ENCODE results near the gene CCDC88B. TPM values are rescaled to one million over a fixed set of nuclear protein-coding genes. Genes with fewer than 3 reads are reported as not detected.

Gene CCDC88B
- total RNA-seq, 1 experiment from 2014 or later, result 11.2 TPM

DNA sequence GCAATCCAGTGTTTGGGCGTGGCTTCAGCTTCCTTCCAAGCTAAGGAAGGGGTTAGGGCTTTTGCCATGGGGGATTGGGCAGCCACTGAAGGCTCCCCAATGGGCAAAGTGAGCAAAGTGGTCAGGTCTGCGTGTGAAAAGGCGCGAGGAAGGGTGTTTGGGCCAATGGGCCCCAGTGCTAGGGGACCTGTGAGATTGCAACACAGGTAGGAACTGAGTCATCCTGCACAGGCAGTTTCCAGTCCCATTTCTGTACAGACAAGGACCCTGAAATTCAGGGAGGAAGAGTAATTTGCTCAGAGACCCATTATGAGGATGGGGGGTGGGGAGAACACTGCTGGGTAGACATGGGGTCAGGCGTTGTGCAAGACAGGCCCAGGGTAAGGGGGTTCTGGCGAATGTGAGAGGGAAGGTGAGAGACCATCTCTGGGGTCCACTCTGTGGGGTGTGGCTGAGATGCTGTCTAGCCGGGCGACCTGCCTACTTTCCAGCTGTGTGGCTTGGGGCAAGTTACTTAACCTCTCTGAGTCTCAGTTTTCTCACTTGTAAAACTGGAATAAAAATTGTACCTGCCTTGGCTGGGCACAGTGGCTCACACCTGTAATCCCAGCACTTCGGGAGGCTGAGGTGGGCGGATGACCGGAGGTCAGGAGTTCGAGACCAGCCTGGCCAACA, 7.3 kb downstream of the CCDC88B start:
- Histone ChIP-seq H4K91ac (ENCODE audit: insufficient read length, low read depth, low read length) (no peak overlapping the region), H4K20me1 (ENCODE audit: control insufficient read depth, insufficient read depth, insufficient read length) (peaks cover 3% of the 10 kb centered on the region), H3K9ac (ENCODE audit: extremely low read depth, insufficient read length, low read length) (no peak overlapping the region), H3K79me1 (ENCODE audit: insufficient read depth, low read depth, low read length, poor library complexity, severe bottlenecking) (no peaks in the 10 kb centered on the region), H2AK5ac (ENCODE audit: insufficient read length, low read length) (no peak overlapping the region), H3K27ac (ENCODE audit: insufficient read length, low read depth, low read length) (no peak overlapping the region), H2BK15ac (ENCODE audit: low read depth, low read length) (no peak overlapping the region), H2BK12ac (ENCODE audit: insufficient read length, low read depth, low read length) (no peak overlapping the region), H3T11ph (ENCODE audit: low read length) (no peak overlapping the region), H3K56ac (ENCODE audit: insufficient read length, low read depth, low read length) (no peak overlapping the region), H3K79me2 (ENCODE audit: insufficient read depth, low read length) (no peaks in the 10 kb centered on the region), H2BK20ac (ENCODE audit: low read depth, low read length, poor library complexity, severe bottlenecking) (no peak overlapping the region), H3K14ac (ENCODE audit: insufficient read depth, low read length) (no peak overlapping the region), H2BK120ac (ENCODE audit: low read depth, low read length, poor library complexity, severe bottlenecking) (no peak overlapping the region), H3K9me3 (ENCODE audit: control insufficient read depth, low read depth, low read length) (no peaks in the 10 kb centered on the region), H3K18ac (ENCODE audit: insufficient read length, low read depth, low read length) (no peak overlapping the region), H4K8ac (replicated peaks; ENCODE audit: insufficient read length, low read depth, low read length) (no peak overlapping the region), H3K23ac (ENCODE audit: insufficient read length, low read depth, low read length) (no peak overlapping the region), H3K27me3 (ENCODE audit: insufficient read depth, low read length) (no peaks in the 10 kb centered on the region), H3K4ac (ENCODE audit: low read depth, low read length) (no peak overlapping the region), H2AFZ (ENCODE audit: low read length) (no peak overlapping the region), H2BK5ac (ENCODE audit: insufficient read length, low read length) (no peak overlapping the region), H4K5ac (ENCODE audit: insufficient read length, low read depth, low read length) (no peak overlapping the region), H3K4me2 (ENCODE audit: insufficient read depth, insufficient read length, low read length) (no peak overlapping the region), H3K23me2 (ENCODE audit: insufficient read length, low read depth, low read length, poor library complexity, severe bottlenecking) (peaks cover 1% of the 10 kb centered on the region), H3K4me1 (ENCODE audit: insufficient read depth, low read length) (peaks cover 2% of the 10 kb centered on the region; the same call in 1 of the 2 replicates)
- DNase-seq, result no peak
- peaks cover 0 to 2% (median 0%) of the 10 kb centered on the region in 3 experiments; a peak in 1 of 7 replicates for H3K36me3 Mint-ChIP-seq (ENCODE audit: insufficient read depth in 1 of 3, low read depth in 3 of 3)
- peaks cover 2 to 20% of the 10 kb centered on the region in 2 experiments; a peak in 3 of 4 replicates for H3K4me1 Mint-ChIP-seq
- peaks cover 1% of the 10 kb centered on the region; the same call in 1 of the 2 replicates for H3K27me3 Mint-ChIP-seq (ENCODE audit: low read depth)
- TF ChIP-seq, protein P1, sequence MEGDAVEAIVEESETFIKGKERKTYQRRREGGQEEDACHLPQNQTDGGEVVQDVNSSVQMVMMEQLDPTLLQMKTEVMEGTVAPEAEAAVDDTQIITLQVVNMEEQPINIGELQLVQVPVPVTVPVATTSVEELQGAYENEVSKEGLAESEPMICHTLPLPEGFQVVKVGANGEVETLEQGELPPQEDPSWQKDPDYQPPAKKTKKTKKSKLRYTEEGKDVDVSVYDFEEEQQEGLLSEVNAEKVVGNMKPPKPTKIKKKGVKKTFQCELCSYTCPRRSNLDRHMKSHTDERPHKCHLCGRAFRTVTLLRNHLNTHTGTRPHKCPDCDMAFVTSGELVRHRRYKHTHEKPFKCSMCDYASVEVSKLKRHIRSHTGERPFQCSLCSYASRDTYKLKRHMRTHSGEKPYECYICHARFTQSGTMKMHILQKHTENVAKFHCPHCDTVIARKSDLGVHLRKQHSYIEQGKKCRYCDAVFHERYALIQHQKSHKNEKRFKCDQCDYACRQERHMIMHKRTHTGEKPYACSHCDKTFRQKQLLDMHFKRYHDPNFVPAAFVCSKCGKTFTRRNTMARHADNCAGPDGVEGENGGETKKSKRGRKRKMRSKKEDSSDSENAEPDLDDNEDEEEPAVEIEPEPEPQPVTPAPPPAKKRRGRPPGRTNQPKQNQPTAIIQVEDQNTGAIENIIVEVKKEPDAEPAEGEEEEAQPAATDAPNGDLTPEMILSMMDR (conservative IDR thresholded peaks at IDR 0.05), result no peak
- no peak overlapping the region for H3K4me3 Mint-ChIP-seq
- WGBS (ENCODE audit: extremely low coverage, insufficient read length, low lambda C conversion rate), result no CpG with 5 or more reads among the region's 12 CpGs
- no peaks in the 10 kb centered on the region for H3K9me3 Mint-ChIP-seq
- H3K27ac Mint-ChIP-seq, result no peak overlapping the region

Data from H9 (cell line).